GM18519 (cell line): Measurements from ENCODE around the gene CAMK2N2.

Source experiments
- ATAC-seq: cut with Tn5 transposase; IDR thresholded peaks from one replicate; pipeline ENCODE4 v1.9.1; 2021; ENCODE audit warnings: mild to moderate bottlenecking, moderate library complexity; ENCODE audit not compliant: unreplicated experiment, low FRiP score

The CAMK2N2 gene

DNA sequence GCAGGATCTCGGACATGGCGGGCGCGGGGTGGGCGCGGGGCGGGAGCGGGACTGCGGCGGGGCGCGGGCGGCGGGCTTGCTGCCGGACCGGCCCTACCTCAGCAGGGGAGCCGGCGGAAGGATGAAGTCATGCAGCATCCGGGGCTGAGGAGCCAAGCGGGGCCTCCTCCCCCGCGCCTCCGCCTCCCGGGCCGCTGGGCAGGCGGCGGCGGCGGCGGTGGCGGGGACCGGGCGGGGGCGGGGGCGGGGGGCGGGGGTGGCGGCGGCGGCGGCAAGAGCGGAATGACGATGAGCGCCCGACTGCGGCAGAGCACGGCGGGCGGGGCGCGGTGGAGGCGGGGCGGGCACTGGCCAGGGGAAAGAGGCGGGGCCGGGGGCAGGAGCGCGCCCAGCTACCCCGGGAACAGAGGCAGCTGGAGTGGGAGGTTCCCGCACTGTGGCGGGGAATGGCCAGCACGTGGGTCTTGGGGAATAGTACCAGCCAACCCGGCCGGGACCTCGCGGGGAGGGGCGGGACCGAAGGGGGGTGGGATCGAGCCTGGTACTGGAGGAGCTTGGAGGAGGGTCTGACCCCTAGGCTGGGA is at the start of gene CAMK2N2:
Gene CAMK2N2, minus strand, starts transcription at position 284 of the 584 bp plus-strand sequence. Its CDS starts 268 bp downstream, at position 16.
- no peak for ATAC-seq

DNA sequence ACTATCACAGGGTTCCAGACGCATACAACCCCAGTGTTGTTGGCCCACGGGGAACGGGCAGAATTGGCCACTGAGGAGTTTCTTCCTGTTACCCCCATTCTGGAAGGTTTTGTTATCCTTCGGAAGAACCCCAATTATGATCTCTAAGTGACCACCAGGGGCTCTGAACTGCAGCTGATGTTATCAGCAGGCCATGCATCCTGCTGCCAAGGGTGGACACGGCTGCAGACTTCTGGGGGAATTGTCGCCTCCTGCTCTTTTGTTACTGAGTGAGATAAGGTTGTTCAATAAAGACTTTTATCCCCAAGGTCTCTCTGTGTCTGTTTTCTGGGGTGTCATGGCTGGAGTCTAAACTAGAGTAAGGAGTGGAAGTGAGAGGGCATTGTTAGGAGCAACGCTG is 47.4 kb upstream of the CAMK2N2 start:
- ATAC-seq = no peak

DNA sequence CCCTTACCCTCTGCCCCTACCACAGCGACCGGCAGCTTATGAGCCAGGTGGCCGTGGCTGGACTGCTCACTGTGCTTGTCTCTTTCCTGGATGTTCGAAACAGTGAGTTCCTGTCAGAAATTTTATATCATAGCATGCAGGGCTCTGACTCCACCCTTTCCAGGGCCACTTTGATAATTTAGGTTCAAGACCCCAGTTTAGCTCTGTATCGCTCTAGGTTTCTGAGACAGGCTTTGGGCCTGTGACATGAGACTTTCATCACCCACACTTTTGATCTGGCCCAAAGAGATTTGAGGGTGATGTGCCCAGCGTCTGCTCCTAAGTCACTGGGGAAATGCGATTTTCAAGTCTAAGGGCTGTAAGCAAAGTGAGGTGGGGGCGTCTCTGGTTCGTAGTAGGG is 46.6 kb upstream of the CAMK2N2 start:
- no peak for ATAC-seq

DNA sequence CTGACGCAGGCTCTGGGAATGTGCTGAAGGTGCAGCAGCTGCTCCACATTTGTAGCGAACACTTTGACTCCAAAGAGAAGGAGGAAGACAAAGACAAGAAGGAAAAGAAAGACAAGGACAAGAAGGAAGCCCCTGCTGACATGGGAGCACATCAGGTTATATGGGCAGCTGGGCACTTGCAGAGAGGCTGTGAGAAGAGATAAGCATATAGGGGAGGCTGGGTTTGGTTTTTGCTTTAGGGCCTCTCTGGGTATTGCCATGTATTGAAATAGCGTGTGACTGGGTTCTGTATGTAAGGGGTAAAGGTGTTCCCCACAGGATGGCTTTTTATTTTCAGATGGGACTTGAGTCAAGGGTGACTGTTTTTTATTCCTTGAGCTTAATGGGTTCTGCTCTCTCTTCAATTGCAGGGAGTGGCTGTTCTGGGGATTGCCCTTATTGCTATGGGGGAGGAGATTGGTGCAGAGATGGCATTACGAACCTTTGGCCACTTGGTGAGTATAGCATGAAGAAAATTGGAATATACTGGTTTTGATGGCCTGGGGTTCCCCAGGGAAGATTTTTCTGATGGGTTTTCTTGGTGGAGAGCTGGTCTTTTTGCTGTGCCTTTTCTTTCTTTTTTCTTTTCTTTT is 45.1 kb upstream of the CAMK2N2 start:
- ATAC-seq = no peak

DNA sequence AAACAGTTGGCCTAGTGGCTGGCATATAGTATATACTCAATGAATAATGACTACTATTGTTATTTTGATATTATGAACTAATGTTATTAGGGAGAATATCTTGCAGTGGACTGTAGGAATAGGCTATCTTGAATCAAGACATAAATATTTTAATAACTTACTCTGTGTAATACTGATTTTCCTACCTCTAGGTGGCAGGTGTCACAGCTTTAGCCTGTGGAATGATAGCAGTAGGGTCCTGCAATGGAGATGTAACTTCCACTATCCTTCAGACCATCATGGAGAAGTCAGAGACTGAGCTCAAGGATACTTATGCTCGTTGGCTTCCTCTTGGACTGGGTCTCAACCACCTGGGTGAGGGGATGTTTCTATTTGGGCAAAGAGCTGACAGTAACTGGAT is 44.2 kb upstream of the CAMK2N2 start:
- no peak for ATAC-seq

DNA sequence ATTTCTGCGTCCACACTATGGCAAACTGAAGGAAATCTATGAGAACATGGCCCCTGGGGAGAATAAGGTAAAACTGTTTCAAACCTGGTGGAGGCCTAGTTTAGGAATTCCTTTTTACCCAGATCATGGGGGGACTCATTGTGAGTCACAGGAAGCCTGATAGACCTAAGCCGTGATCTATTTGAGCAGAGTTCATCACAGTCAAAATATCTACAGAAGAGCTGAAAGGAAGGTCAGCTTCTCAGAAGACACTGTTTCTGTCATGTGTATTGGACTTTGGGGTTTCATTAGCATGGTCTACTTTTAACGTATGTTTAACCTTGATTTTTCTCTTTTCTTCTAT is 39.0 kb upstream of the CAMK2N2 start:
- ATAC-seq = no peak

DNA sequence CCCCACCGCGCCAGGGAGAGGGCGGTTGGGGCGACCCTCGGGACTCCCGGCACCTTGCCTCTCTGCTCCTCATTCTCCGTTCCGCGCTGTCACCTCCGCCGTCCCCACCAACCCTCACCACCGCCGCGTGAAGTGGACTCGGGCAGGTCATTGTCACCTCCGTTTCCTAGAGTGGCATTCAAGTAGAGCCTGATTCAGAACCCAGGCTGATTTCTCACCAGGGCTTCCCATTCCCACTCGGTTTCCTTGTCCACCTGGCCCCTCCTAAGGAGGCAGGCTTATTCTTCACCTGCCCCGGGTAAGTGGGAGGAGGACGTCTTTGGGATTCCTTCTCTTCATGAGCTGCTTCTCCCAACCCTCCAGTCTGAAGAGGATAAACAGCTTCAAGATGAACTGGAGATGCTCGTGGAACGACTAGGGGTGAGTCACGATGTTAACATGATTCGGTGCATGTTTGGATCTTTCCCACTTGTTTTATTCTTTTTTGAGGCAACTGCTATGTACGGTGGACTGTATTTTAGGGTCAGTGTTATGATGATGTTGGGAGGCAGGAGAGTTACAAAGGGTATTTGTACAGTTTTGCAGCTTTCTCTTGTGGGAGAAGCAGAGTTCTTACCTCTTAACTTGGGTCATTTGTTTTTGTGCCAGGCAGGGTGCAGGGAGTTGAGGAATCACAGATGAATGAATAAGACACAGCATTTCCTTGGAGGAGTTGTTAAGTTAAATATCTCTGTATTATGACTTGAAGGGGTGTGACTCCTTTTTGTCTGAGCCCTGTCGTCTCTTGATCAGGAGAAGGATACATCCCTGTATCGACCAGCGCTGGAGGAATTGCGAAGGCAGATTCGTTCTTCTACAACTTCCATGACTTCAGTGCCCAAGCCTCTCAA is 38.4 kb upstream of the CAMK2N2 start:
- no peak for ATAC-seq

DNA sequence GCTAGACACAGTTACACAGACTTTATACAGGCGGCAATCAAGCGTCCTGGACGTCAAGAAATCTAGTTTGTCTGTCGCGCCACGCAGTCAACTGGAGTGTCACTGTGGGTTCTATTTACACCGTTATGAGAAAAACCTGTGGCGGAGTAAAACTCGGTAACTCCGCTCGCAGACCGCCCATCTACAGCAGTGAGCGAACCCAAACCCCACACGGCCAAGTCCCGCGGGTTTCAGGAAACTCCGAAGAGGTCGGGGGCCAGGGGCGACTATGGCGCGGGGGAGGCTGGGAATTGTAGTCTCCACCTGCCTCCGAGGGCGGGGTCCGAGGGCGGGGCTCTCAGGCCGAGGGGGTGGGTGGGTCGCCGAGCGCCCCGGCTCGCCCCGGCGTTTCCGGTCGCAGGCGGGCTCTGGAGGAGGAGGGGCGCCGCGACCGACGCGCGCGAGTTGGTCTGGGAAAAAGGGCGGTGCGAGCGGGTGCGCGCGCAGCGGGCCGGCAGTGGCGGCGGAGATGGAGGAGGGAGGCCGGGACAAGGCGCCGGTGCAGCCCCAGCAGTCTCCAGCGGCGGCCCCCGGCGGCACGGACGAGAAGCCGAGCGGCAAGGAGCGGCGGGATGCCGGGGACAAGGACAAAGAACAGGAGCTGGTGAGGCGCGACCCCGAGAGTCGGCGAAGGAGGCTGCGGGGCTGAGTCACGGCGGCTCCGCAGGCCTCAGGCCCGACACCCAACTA is 37.6 kb upstream of the CAMK2N2 start, which contains the start of gene PSMD2:
Gene PSMD2, plus strand, starts transcription at position 483 of the 729 bp plus-strand sequence. Its CDS starts 26 bp downstream, at position 509.
- peak; percentile 85 for ATAC-seq

DNA sequence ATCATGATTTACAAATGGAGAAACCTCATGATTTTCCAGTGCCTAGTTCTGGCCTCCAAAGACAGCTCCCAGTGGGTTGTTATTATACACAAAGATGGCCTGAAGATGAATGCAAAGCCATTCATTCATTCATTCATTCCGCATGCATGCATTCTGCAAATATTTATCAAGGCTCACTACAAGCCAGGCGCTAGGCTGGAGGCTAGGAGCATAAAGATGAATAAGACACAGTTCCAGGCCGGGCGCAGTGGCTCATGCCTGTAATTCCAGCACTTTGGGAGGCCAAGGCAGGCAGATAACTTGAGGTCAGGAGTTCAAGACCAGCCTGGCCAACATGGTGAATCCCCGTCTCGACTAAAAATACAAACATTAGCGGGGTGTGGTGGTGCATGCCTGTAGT is 35.3 kb upstream of the CAMK2N2 start:
- no peak for ATAC-seq

DNA sequence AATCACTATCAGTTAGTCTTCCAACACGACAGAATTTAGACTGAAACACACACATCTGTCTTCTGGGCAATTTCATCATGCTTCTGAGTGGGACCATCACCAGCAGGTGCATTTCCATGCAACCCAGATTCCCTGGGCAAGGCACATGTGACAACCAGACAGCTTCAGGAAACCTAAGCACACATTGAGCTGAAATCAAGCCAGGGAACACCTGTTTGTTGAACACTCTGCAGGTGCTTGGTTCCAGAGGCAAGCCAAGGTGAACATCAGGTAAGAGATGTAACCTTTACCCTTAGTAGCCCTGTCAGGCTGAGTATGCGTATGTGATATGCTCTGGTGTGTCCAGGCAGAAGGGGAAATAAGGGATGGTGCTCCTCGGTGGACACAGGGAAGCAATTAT is 34.4 kb upstream of the CAMK2N2 start:
- no peak for ATAC-seq

DNA sequence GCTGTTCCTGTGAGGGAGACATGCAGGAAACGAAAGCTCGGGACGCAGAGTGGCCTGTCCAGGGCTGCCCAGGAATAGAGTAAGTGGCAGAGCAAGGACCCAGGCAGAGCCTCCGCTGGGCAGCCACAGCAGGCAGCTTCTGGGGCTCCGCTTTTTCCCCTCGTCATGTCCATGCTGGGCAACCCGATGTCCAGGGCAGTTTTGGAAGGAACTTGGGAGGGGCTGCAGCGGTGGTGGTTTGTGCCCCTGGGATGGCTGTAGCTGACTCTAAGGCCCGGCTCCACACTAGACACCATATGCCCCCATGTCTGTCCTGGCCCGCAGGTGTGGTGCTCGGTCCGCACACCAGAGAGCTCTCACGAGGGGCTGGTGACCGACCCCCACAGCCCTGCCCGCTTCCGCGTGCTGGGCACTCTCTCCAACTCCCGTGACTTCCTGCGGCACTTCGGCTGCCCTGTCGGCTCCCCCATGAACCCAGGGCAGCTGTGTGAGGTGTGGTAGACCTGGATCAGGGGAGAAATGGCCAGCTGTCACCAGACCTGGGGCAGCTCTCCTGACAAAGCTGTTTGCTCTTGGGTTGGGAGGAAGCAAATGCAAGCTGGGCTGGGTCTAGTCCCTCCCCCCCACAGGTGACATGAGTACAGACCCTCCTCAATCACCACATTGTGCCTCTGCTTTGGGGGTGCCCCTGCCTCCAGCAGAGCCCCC is 30.5 kb upstream of the CAMK2N2 start:
- ATAC-seq = no peak

DNA sequence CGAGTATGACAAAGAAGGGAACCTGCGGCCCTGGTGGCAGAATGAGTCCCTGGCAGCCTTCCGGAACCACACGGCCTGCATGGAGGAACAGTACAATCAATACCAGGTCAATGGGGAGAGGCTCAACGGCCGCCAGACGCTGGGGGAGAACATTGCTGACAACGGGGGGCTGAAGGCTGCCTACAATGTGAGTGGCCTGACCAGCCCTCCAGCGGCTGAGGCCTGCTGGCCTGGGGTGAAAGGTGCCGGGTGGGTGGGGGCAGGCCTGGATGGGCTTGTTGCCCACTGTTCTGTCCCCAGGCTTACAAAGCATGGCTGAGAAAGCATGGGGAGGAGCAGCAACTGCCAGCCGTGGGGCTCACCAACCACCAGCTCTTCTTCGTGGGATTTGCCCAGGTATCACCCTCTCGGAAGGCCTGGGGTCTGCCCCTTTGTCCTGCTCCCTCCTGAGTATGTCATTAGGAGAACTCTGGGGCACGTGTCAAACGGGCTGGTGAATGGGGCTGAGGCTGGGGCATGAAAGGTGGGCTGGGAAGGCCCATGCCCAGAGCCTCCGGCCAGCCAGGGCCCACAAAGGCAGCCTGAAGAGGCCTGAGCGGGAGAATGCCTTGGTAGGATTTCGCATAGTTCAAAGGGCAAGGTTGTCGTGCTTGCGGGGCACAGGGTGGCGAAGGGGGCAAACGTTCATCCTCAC is 29.8 kb upstream of the CAMK2N2 start:
- no peak for ATAC-seq

DNA sequence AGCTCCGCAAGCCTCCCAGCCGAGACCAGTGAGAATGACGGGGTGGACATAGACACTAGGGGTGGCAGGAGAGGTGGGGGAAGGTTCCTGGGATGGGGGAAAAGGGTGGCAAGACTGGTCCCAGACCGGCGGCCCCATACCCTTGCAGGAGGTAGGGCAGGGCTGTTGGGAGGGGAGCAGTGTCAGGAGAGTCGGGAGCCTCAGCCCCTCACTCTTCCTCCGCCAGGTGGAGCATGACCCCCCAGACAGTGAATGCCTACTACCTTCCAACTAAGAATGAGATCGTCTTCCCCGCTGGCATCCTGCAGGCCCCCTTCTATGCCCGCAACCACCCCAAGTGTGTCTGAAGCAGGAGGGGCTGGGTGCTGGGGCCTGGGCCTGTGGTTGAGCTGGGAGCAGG is 29.0 kb upstream of the CAMK2N2 start:
- ATAC-seq = no peak

DNA sequence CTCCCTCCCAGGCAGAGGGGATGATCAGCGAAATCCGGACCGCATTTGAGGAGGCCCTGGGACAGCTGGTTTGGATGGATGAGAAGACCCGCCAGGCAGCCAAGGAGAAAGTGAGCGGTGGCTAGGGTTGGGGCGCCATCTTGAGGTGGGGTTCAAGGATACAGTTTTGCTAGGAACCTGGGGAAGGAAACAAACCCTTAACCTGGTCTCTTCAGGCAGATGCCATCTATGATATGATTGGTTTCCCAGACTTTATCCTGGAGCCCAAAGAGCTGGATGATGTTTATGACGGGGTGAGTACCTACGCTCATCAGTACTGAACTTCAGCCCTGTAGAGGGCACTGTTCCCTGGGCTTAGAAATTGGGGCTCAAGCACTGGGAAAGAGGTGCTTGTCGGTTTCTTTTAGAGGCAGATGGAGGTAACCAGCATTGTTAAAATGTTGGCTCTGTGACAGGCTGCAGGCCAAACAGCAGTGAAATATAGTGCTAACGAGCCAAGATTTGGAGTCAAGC is 28.1 kb upstream of the CAMK2N2 start:
- ATAC-seq = no peak

DNA sequence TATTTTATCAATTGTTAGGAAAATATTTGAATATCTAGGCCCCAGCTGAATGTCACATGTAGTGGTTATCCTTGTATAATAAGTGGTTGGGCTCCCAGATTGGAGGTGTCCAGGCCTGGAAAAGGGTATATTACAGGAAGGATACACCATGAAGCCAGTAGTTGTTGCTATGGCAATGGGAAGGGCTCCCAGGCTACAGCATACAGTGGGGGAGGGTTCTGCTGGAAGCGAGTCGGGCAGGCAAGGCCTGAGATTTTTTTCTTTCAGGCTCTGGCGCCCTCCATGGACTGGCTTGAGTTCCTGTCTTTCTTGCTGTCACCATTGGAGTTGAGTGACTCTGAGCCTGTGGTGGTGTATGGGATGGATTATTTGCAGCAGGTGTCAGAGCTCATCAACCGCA is 23.3 kb upstream of the CAMK2N2 start:
- no peak for ATAC-seq

DNA sequence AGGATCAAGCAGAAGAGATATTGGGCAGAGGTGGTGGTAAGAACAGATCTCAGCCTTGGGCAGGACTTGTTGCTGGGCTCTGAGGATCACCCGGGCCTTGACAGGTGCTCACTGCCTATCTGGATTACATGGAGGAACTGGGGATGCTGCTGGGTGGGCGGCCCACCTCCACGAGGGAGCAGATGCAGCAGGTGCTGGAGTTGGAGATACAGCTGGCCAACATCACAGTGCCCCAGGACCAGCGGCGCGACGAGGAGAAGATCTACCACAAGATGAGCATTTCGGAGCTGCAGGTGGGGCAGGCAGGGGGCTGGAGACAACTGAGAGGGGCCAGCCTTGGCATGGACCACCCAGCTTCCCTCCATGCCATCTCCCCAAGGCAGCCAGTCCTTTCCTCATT is 22.3 kb upstream of the CAMK2N2 start:
- ATAC-seq = no peak

DNA sequence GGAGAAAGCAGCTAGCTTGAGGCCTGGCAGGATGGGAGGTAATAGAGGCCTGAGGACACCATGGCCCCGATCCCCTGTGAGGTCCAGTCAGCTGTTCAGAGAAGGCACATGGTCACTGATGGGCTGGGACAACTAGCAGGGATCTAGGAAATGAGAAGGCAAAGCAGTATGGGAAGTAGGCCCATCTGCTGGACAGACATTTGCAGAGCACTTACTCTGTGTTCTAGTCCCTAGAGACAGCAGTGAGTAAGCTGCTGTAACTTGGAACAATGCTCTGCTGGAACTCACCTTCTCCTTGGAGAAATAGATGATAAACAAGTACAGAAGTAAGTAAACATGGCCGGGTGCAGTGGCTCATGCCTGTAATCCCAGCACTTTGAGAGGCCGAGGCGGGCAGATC is 21.6 kb upstream of the CAMK2N2 start:
- ATAC-seq = no peak

DNA sequence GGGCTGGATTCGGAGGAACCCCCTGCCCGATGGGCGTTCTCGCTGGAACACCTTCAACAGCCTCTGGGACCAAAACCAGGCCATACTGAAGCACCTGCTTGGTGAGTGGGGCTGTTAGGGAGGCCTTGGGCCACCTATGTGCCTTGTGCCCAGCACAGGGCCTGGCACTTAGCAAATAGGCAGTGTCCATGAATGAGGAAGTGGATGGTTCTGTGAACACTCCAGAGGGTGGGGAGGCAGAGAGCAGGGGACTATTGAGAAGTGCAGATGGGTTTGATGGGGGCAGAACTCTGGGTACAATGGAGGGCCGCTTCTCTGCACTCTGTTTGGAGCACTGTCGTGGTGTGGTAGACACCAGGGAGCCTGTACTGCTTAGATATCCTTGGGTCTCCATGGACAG is 16.0 kb upstream of the CAMK2N2 start:
- no peak for ATAC-seq
